ENCODE results near the gene NUP210. TPM values are rescaled to one million over a fixed set of nuclear protein-coding genes. Genes with fewer than 3 reads are reported as not detected.
A peak's percentile ranks its signal among the peaks of the same experiment; 100 is the strongest.

Gene NUP210
- total and polyA plus RNA-seq, 2 of the 13 experiments (the other 11 are each of a cell fraction or from before 2014, with no cell fraction given), result 31.6 to 35.2 TPM

GRCh38 chr3:13419505-13420044, 547 bp downstream of the NUP210 start (continued):
- peak; percentile 65; the same call in 1 of the 2 replicates for TF ChIP-seq ZSCAN31 (CRISPR knock-in tag; IDR thresholded peaks at IDR 0.05; ENCODE audit: low read depth)
- TF ChIP-seq ZNF564 (CRISPR knock-in tag; IDR thresholded peaks at IDR 0.05), result 0 out of 2 replicates have a peak, but pooled peaks have one; percentile 11
- TF ChIP-seq ZBTB49 (CRISPR knock-in tag; IDR thresholded peaks at IDR 0.05; ENCODE audit: borderline replicate concordance), result no peak
- TF ChIP-seq POLR2AphosphoS2 (IDR thresholded peaks at IDR 0.05; ENCODE audit: low read depth, low read length), result no peak
- TF ChIP-seq ZSCAN25 (CRISPR knock-in tag; IDR thresholded peaks at IDR 0.05), result 0 out of 2 replicates have a peak, but pooled peaks have one; percentile 58
- TF ChIP-seq SIN3A (IDR thresholded peaks at IDR 0.05; ENCODE audit: borderline replicate concordance, low read depth, low read length), result peak; percentile 23; the same call in 1 of the 2 replicates
- TF ChIP-seq BCL3 (CRISPR knock-in tag; IDR thresholded peaks at IDR 0.05), result peak; percentile 32; the same call in 1 of the 2 replicates
- TF ChIP-seq ZNF501 (CRISPR knock-in tag; IDR thresholded peaks at IDR 0.05), result no peak
- TF ChIP-seq PHF5A (CRISPR knock-in tag; IDR thresholded peaks at IDR 0.05; ENCODE audit: low read depth, unreplicated experiment), result no peak
- peak; percentile 51 for TF ChIP-seq ZFX (CRISPR knock-in tag; IDR thresholded peaks at IDR 0.05; ENCODE audit: low read depth)
- TF ChIP-seq, protein P1, sequence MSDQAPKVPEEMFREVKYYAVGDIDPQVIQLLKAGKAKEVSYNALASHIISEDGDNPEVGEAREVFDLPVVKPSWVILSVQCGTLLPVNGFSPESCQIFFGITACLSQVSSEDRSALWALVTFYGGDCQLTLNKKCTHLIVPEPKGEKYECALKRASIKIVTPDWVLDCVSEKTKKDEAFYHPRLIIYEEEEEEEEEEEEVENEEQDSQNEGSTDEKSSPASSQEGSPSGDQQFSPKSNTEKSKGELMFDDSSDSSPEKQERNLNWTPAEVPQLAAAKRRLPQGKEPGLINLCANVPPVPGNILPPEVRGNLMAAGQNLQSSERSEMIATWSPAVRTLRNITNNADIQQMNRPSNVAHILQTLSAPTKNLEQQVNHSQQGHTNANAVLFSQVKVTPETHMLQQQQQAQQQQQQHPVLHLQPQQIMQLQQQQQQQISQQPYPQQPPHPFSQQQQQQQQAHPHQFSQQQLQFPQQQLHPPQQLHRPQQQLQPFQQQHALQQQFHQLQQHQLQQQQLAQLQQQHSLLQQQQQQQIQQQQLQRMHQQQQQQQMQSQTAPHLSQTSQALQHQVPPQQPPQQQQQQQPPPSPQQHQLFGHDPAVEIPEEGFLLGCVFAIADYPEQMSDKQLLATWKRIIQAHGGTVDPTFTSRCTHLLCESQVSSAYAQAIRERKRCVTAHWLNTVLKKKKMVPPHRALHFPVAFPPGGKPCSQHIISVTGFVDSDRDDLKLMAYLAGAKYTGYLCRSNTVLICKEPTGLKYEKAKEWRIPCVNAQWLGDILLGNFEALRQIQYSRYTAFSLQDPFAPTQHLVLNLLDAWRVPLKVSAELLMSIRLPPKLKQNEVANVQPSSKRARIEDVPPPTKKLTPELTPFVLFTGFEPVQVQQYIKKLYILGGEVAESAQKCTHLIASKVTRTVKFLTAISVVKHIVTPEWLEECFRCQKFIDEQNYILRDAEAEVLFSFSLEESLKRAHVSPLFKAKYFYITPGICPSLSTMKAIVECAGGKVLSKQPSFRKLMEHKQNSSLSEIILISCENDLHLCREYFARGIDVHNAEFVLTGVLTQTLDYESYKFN (CRISPR knock-in tag; conservative IDR thresholded peaks at IDR 0.05), result no peak
- TF ChIP-seq NR0B2 (CRISPR knock-in tag; IDR thresholded peaks at IDR 0.05), result 0 out of 2 replicates have a peak, but pooled peaks have one; percentile 6
- TF ChIP-seq SP2 (CRISPR knock-in tag; IDR thresholded peaks at IDR 0.05), result no peak
- TF ChIP-seq HNF4G (IDR thresholded peaks at IDR 0.05; ENCODE audit: borderline replicate concordance, low read depth, low read length), result no peak
- no peak for TF ChIP-seq HNF4G (CRISPR knock-in tag; IDR thresholded peaks at IDR 0.05; ENCODE audit: borderline replicate concordance, low read depth)
- peak; percentile 18; the same call in 1 of the 2 replicates for TF ChIP-seq MTA1 (CRISPR knock-in tag; IDR thresholded peaks at IDR 0.05; ENCODE audit: borderline replicate concordance)
- 0 out of 2 replicates have a peak, but pooled peaks have one; percentile 9 for TF ChIP-seq ZSCAN21 (CRISPR knock-in tag; IDR thresholded peaks at IDR 0.05; ENCODE audit: borderline replicate concordance)
- TF ChIP-seq, protein P2, sequence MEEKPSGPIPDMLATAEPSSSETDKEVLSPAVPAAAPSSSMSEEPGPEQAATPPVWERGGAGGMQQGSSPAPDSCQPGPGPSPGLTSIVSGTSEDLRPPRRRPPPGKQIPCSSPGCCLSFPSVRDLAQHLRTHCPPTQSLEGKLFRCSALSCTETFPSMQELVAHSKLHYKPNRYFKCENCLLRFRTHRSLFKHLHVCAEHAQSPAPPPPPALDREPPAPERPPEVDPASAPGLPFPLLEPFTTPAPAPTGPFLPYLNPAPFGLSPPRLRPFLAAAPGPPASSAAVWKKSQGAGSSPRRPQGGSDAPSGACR (CRISPR knock-in tag; IDR thresholded peaks at IDR 0.05), result no peak

Measured in HepG2 (cell line).